Neural progenitor cell (in vitro differentiated cells): ENCODE results near the gene TBCD.

ENCODE experiments used
- CTCF ChIP-seq: fragments of 200-600 bp; sonication (generic); IDR thresholded peaks from 2 replicates; pipeline ENCODE4 v1.5.1; 2017; ENCODE audit warnings: antibody characterized with exemption, mild to moderate bottlenecking
- EZH2 ChIP-seq: fragments of 200-600 bp; sonication (generic); IDR thresholded peaks from 2 replicates; pipeline ENCODE4 v1.6.1; 2017; ENCODE audit warnings: antibody characterized with exemption, mild to moderate bottlenecking, moderate library complexity
- EZH2phosphoT487 ChIP-seq: fragments of 200-600 bp; sonication (generic); IDR thresholded peaks from 2 replicates; pipeline ENCODE4 v1.6.1; 2017; ENCODE audit warnings: antibody characterized with exemption

GRCh38 chr17:82775001-82775823 is 23.3 kb downstream of the TBCD start:
- TF ChIP-seq CTCF (peak; percentile 87), EZH2 (no peak), EZH2phosphoT487 (no peak)
